ES-I3 (cell line): ENCODE measurements around the gene OTOL1.

Experiments
- H3K36me3 ChIP-seq: 2 replicates; pipeline ENCODE4 v1.6.1; 2013; ENCODE audit warnings: mild to moderate bottlenecking, low read length, control low read depth, moderate library complexity; ENCODE audit not compliant: insufficient read depth
- H3K4me1 ChIP-seq: 2 replicates; pipeline ENCODE4 v1.6.1; 2013; ENCODE audit warnings: mild to moderate bottlenecking, control low read depth, low read length; ENCODE audit not compliant: insufficient read depth
- H3K9ac ChIP-seq: 2 replicates; pipeline ENCODE4 v1.6.1; 2013; ENCODE audit warnings: low read depth, mild to moderate bottlenecking, low read length, moderate library complexity
- H3K9me3 ChIP-seq: 2 replicates; pipeline ENCODE4 v1.6.1; 2013; ENCODE audit warnings: mild to moderate bottlenecking, low read length, moderate library complexity; ENCODE audit not compliant: control insufficient read depth, insufficient read depth

The OTOL1 gene

DNA sequence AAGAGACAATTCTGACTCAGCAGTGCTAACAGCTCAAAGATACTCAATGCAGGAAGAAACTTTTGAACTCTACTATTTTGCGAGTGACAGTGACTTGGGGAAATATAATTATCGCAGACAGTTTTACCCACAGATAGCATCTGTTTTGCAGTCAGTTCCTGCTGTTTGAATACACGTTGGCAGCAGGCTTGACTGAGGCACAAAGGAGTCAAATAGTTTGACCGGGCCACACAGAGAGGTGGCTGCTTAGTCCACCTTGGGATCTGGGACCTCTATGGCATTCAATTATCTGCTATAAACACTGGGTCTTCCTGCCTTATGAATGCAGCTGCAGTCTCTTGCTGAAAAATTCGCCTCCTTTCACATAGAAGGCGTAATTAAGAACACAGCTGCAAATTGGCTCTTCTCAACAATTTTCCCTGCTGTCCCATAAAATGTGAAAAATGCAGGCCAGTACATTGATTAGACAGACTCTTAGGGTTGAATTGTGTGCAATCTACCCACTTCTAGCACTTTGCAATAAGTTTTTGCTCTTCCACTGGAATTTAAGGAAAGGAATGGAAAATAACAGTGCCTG is 56.5 kb downstream of the OTOL1 start:
- peaks cover 4% of the 10 kb centered on the region; the same call in 1 of the 2 replicates for H3K4me1 ChIP-seq
- H3K36me3 ChIP-seq, result no peaks in the 10 kb centered on the region
- no peaks in the 10 kb centered on the region for H3K9me3 ChIP-seq
- H3K9ac ChIP-seq, result no peak overlapping the region
